Measurements from ENCODE around the gene CELF4. TPM values are rescaled to one million over a fixed set of nuclear protein-coding genes. Genes with fewer than 3 reads are reported as not detected.

The CELF4 gene
- total RNA-seq, 4 donors from 2014 or later: 0.16 to 0.59 TPM; not detected in 2

GRCh38 chr18:37496568-37496967 is 69.0 kb downstream of the CELF4 start:
- WGBS, 2 donors: 89 to 93% methylated on average over 6 of the region's 6 CpGs
- intact Hi-C loops (cut with DNase I; ENCODE audit: low total_unique reads): no loop called here
- no peak overlapping the region for H3K4me3 ChIP-seq (ENCODE audit: low read depth, poor library complexity, severe bottlenecking)
- TF ChIP-seq POLR2A (IDR thresholded peaks at IDR 0.05) (no peak), CTCF (IDR thresholded peaks at IDR 0.05) (no peak)
- no peak for DNase-seq (ENCODE audit: low spot score in 2 of 2)

- H3K4me3 ChIP-seq (ENCODE audit: low read depth, poor library complexity, severe bottlenecking): no peak overlapping the region
- intact Hi-C loops (cut with DNase I; ENCODE audit: low total_unique reads): no loop called here
- WGBS, 2 donors: 93 to 96% methylated on average over 2 of the region's 2 CpGs
- TF ChIP-seq CTCF (IDR thresholded peaks at IDR 0.05): no peak
- no peak for TF ChIP-seq POLR2A (IDR thresholded peaks at IDR 0.05)
- no peak for DNase-seq (ENCODE audit: low spot score in 2 of 2)
These were observed 70.2 kb downstream of the CELF4 start for GRCh38 chr18:37495354-37495753.

- no peak for DNase-seq (ENCODE audit: low spot score in 2 of 2)
- H3K4me3 ChIP-seq (ENCODE audit: low read depth, poor library complexity, severe bottlenecking): no peak overlapping the region
- WGBS, 2 donors: 71 to 76% methylated on average over 5 of the region's 5 CpGs
- intact Hi-C loops (cut with DNase I; ENCODE audit: low total_unique reads): no loop called here
- no peak for TF ChIP-seq CTCF (IDR thresholded peaks at IDR 0.05)
- no peak for TF ChIP-seq POLR2A (IDR thresholded peaks at IDR 0.05)
These were observed 71.2 kb downstream of the CELF4 start for GRCh38 chr18:37494406-37494805.

- WGBS, 2 donors: 56 to 61% methylated on average over 7 of the region's 7 CpGs
- H3K4me3 ChIP-seq (ENCODE audit: low read depth, poor library complexity, severe bottlenecking): no peak overlapping the region
- DNase-seq (ENCODE audit: low spot score in 2 of 2): no peak
- intact Hi-C loops (cut with DNase I; ENCODE audit: low total_unique reads): no loop called here
- TF ChIP-seq POLR2A (IDR thresholded peaks at IDR 0.05) (no peak), CTCF (IDR thresholded peaks at IDR 0.05) (no peak)
These were observed 72.2 kb downstream of the CELF4 start for GRCh38 chr18:37493352-37493935.

GRCh38 chr18:37492952-37493351 is 72.6 kb downstream of the CELF4 start:
- H3K4me3 ChIP-seq (ENCODE audit: low read depth, poor library complexity, severe bottlenecking): no peak overlapping the region
- no peak for TF ChIP-seq CTCF (IDR thresholded peaks at IDR 0.05)
- no peak for TF ChIP-seq POLR2A (IDR thresholded peaks at IDR 0.05)
- WGBS, 2 donors: 62 to 79% methylated on average over 1 of the region's 1 CpG
- no peak for DNase-seq (ENCODE audit: low spot score in 2 of 2)
- intact Hi-C loops (cut with DNase I; ENCODE audit: low total_unique reads): no loop called here

- 72 to 83% methylated on average over 10 of the region's 10 CpGs for WGBS, 2 donors
- intact Hi-C loops (cut with DNase I; ENCODE audit: low total_unique reads): no loop called here
- DNase-seq (ENCODE audit: low spot score in 2 of 2): no peak
- H3K4me3 ChIP-seq (ENCODE audit: low read depth, poor library complexity, severe bottlenecking): no peak overlapping the region
- TF ChIP-seq POLR2A (IDR thresholded peaks at IDR 0.05): no peak
- no peak for TF ChIP-seq CTCF (IDR thresholded peaks at IDR 0.05)
These were observed 74.1 kb downstream of the CELF4 start for GRCh38 chr18:37491526-37491925.

All from lower leg skin (tissue), 4 donors.